Motor neuron (in vitro differentiated cells): Measurements from ENCODE around the gene ARHGEF37. TPM values are rescaled to one million over a fixed set of nuclear protein-coding genes. Genes with fewer than 3 reads are reported as not detected.

Experiments
- ATAC-seq, 8 experiments: fragments of 200-7000 bp; cut with Tn5 transposase; replicated peaks in 6 of 8; 2 replicates each; pipeline ENCODE4 v1.8.0; 2021; ENCODE audit warnings: mild to moderate bottlenecking in 8 of 8, moderate library complexity in 8 of 8
- H3K27ac ChIP-seq, 2 donors: fragments of 250-450 bp; sonication (Bioruptor Pico); 2 replicates each; pipeline ENCODE4 v1.9.0; 2021; ENCODE audit warnings: antibody characterized with exemption in 2 of 2, mild to moderate bottlenecking in 2 of 2, moderate library complexity in 1 of 2
- H3K4me1 ChIP-seq, 2 donors: fragments of 250-450 bp; sonication (Bioruptor Pico); replicated peaks in 1 of 2; 2 replicates each; pipeline ENCODE4 v1.6.1; 2021; ENCODE audit warnings: antibody characterized with exemption in 2 of 2, mild to moderate bottlenecking in 2 of 2, moderate library complexity in 1 of 2
- H3K4me3 ChIP-seq, 5 donors: fragments of 250-450 bp; sonication (Bioruptor Pico); 2 replicates each; pipeline ENCODE4 v1.9.0; 2021; ENCODE audit warnings: antibody characterized with exemption in 5 of 5, mild to moderate bottlenecking in 5 of 5, moderate library complexity in 4 of 5
- WGBS, 10 experiments: fragments of 450-650 bp; shearing (Covaris generic); methylation state at CpG; one replicate each; pipeline ENCODE4 v1.0.0; 2022; 5-methylcytosine and 5-hydroxymethylcytosine counted together
- in situ Hi-C, 9 experiments: fragments of 400-800 bp; cut with MboI; loops; one replicate each; pipeline ENCODE4 v1.15.0; 2021; ENCODE audit warnings: low sequenced_read_pairs in 9 of 9, low pct_unique_long_range_greater_than_20kb in 2 of 9; ENCODE audit not compliant: unreplicated experiment in 9 of 9
- total RNA-seq, 8 experiments: library from RNA; unstranded; fragments of 300-600 nt; gene quantifications; 2 replicates each; pipeline versions ENCODE4 v1.2.3 to v1.2.4, GENCODE V29; 2022

The ARHGEF37 gene
- total RNA-seq, 8 experiments from 2014 or later, result 0.42 to 11.5 (median 1.4) TPM

DNA sequence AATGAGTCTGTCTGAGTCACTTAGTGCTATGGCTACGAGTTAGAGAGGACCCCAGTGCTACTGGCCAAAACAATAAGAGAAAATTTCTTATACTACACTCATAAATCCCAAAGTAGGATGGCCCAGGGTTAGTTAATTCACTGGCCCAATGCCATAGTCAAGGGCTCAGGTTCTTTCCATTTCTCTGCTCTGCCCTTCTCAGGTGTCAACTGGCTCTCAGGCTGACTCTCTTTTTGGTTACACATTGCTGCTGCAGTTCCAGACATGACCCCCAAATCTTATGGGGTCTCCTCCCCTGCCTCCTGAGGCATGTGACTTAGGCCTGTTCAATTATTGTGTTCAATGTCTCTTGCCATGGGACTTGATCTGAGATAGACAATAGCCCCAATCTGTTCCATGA, 70.4 kb downstream of the ARHGEF37 start:
- no peak for ATAC-seq
- no peak overlapping the region for H3K27ac ChIP-seq
- in situ Hi-C loops, result no loop called here

DNA sequence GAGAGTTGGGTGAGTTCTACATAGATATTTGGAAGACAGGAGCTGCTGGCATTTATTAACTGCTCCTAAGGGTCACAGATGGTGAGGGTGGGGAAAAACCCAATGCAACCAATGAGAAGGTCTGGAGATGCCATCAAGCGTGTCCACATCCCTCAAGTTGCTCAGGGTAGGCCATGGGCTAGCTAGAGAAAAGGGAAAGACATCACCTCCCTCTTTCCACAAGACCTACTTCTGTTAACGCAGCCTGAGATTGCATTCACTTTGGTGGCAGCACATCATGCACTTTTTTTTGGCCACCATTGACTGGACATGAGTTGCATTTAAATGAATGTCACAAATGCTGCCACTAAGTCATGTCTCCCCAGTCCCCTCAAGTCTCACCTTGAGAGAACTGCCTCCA, 71.4 kb downstream of the ARHGEF37 start:
- no peak for ATAC-seq
- in situ Hi-C loops, result no loop called here
- H3K4me3 ChIP-seq, result no peak overlapping the region
- H3K4me1 ChIP-seq, result no peaks in the 10 kb centered on the region
- 63 to 100% (median 92%) methylated on average over 1 to 2 of the region's 2 CpGs; no CpG with 5 or more reads in 4 of the 10 experiments for WGBS, 10 experiments
- no peak overlapping the region for H3K27ac ChIP-seq

More for the DNA sequence above, 70.4 kb downstream of the ARHGEF37 start:
- Histone ChIP-seq H3K4me1 (no peaks in the 10 kb centered on the region), H3K4me3 (no peak overlapping the region)
- 0 to 83% (median 80%) methylated on average over 1 of the region's 1 CpG; no CpG with 5 or more reads in 6 of the 10 experiments for WGBS, 10 experiments

DNA sequence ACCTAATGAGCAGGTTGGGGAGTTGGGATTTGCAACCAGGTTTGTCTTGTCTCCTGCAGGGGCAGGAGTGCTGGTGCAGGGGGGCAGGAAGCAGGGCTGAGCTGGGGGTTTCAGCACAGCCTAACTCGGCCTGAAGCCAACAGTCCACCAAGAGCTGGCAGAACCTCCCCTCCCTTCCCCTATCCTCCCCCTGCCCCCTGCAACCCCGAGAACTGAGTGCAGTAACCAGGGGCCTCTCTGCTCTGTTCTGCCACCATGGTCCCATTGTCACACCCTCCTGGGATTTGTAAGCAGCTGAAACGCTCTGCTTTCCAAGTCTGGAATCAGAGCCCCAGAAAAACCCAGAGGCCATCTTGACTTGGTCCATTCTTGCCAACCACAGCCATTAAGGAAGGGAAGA, 72.9 kb downstream of the ARHGEF37 start:
- Histone ChIP-seq H3K27ac (no peak overlapping the region), H3K4me3 (no peak overlapping the region), H3K4me1 (no peaks in the 10 kb centered on the region)
- no peak for ATAC-seq
- in situ Hi-C loops, result no loop called here
- no CpG with 5 or more reads among the region's 3 CpGs for WGBS, 10 experiments

DNA sequence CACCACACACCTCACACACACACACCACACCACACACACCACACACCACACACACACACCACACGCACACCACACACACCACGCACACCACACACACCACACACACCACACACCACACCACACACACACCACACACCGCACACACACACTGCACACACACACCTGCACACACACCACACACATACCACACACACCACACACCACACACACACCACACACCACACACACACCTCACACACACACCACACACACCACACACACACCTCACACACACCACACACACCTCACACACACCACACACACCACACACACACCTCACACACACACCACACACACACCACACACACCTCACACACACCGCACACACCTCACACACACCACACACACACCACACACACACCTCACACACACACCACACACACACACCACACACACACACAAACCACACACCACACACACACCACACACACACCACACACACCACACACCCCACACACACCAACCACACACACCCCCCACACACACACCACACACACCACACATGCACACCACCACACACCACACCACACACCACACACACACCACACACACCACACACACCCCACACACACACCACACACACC, 73.7 kb downstream of the ARHGEF37 start:
- ATAC-seq, result no peak
- Histone ChIP-seq H3K27ac (no peak overlapping the region), H3K4me1 (no peaks in the 10 kb centered on the region), H3K4me3 (no peak overlapping the region)
- in situ Hi-C loops, result no loop called here
- WGBS, 10 experiments, result no CpG with 5 or more reads among the region's 4 CpGs

DNA sequence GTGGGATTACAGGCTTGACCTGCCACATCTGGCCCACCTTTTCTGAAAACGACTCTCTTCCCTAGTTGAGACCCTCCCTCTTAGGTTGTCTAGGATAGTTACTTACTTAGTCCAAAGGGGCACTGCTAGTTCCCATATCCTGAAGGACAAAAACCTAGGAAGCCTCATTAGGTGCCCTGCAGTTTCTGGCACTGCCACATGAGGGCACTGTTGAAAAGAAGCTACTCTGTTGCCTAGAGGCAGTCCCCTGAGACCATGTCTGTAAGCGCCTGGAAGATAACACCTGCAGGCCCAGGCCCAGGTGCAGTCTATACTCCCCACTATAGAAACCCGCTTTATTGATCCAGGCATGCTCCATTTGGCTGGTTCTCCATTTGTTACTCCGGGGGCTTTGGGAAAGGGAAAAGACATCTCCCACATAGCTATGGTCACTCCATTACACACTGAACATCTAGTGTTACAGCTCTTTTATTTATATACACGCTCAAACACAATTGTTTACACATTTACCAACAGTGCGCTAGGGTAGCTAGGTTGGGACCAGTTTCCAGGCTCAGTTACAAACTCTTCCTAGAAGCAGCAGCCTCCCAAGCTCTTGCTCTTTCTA, 75.4 kb downstream of the ARHGEF37 start:
- Histone ChIP-seq H3K4me1 (no peaks in the 10 kb centered on the region), H3K4me3 (no peak overlapping the region), H3K27ac (no peak overlapping the region)
- 19 to 100% (median 45%) methylated on average over 1 to 4 of the region's 6 CpGs; no CpG with 5 or more reads in 3 of the 10 experiments for WGBS, 10 experiments
- no peak for ATAC-seq
- in situ Hi-C loops, result no loop called here

DNA sequence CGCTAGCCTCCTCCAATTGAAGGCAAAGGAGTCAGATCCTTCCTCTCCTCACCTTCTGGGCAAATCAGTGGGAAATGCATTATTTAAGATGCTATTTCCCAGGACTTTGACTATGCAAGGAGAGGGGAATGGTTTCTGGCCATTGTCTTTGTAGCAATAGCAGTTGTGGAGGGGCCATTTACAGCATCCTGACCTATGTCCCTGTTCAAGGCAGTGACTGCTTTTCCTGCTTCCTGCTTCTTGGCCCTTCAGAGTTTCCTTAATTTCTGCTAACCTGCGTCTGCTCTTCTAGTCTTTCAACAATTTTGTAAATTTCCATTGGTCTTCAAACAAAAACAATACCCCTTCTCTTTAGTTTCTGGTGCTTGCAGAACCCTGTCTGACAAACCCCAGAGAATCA, 76.0 kb downstream of the ARHGEF37 start:
- WGBS, 10 experiments, result 0 to 100% (median 85%) methylated on average over 1 to 2 of the region's 2 CpGs; no CpG with 5 or more reads in 2 of the 10 experiments

DNA sequence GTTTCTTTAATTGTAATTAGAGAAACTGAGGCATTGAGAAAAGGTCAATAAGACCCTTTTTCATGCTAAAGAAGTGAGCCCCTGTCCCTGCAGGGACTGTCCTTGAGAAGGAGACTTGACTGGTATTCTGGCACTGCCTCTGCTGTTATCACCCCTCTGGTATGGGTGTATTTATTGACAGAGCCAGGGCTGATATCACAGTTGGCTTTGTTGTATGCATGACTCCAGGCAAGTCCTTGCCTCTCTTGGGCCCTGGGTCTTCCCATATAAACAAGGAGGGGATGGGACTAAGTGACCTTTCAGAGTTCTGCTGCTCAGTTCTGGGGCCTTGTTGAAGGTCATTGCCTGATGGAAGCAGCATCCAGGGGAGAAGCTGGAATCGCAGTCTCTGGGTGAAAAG, 77.0 kb downstream of the ARHGEF37 start:
- no peak overlapping the region for H3K27ac ChIP-seq
- in situ Hi-C loops, result no loop called here
- 88 to 100% (median 100%) methylated on average over 1 of the region's 1 CpG; no CpG with 5 or more reads in 5 of the 10 experiments for WGBS, 10 experiments

More for the DNA sequence above, 76.0 kb downstream of the ARHGEF37 start:
- no peak overlapping the region for H3K4me3 ChIP-seq
- no peak for ATAC-seq
- no peak overlapping the region for H3K27ac ChIP-seq
- no peaks in the 10 kb centered on the region for H3K4me1 ChIP-seq
- in situ Hi-C loops, result no loop called here

DNA sequence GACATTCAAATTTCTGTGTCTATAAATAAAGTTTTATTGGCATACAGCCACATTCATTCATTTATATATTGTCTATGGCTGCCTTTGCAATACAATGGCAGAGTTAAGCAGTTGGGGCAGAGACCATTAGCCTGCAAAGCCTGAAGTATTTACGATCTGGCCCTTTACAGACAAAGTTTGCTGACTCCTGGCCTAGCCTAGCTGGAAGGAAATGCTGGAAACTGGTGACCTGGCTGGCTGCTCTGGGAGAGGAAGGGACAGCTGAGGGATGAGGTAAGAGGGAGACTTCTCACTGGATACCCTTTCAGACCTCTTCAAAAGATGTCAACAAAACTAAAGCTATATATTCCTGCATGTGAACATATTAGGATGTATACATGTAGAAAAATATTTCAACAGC, 82.8 kb downstream of the ARHGEF37 start:
- H3K4me1 ChIP-seq, result no peaks in the 10 kb centered on the region
- in situ Hi-C loops, result loop anchor here in 2 of 9 experiments (10.0 kb wide), 2 partner anchors 161 to 171 kb away; no protein-coding TSS in a partner anchor

More for the DNA sequence above, 77.0 kb downstream of the ARHGEF37 start:
- ATAC-seq, result no peak
- H3K4me1 ChIP-seq, result no peaks in the 10 kb centered on the region
- H3K4me3 ChIP-seq, result no peak overlapping the region

DNA sequence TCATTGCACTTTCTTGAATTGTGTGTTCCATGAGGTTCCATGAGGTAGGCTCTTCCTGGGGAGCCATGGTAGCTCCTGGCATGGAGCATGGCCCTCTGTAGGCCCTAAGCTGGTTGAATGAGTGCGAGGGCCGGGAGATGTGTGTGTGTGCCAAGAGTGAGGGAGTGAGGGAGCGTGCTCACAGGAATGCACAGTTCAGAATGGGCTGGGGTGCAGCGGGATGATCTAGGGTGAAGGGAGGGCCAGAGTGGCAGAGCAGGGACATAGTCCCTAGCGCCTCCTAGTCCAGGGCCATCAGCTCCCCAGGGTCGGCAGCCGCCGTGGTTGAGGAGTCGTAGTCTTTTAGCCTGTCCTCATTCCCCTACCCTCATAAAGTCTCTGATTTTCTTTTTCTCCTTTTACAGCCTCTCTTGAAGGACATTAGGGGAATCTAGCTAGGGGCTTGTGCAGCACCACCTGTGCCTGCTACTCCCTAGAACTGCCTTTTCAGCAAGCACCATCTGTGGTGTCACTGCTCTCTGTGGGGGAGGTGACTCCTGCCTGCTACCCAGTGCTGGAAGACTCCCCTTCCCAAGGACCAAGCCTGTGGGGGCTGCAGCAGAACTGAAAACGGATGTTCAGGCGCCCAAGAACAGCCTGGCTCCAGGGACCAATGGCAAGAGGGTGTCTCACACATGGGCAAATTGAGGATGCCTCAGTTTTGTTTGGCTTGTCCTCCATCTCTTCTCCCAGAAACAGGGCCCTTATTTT, 83.5 kb downstream of the ARHGEF37 start:
- ATAC-seq, result no peak
- no peak overlapping the region for H3K27ac ChIP-seq
- no peak overlapping the region for H3K4me3 ChIP-seq
- no peaks in the 10 kb centered on the region for H3K4me1 ChIP-seq
- WGBS, 10 experiments, result 53 to 90% (median 90%) methylated on average over 1 to 4 of the region's 11 CpGs; no CpG with 5 or more reads in 5 of the 10 experiments
- in situ Hi-C loops, result loop anchor here in 2 of 9 experiments (10.0 kb wide), 2 partner anchors 160 to 170 kb away; no protein-coding TSS in a partner anchor

More for the DNA sequence above, 82.8 kb downstream of the ARHGEF37 start:
- H3K4me3 ChIP-seq, result no peak overlapping the region
- WGBS, 10 experiments, result 0 to 43% (median 14%) methylated on average over 1 of the region's 1 CpG; no CpG with 5 or more reads in 5 of the 10 experiments
- ATAC-seq, result no peak
- H3K27ac ChIP-seq, result no peak overlapping the region

DNA sequence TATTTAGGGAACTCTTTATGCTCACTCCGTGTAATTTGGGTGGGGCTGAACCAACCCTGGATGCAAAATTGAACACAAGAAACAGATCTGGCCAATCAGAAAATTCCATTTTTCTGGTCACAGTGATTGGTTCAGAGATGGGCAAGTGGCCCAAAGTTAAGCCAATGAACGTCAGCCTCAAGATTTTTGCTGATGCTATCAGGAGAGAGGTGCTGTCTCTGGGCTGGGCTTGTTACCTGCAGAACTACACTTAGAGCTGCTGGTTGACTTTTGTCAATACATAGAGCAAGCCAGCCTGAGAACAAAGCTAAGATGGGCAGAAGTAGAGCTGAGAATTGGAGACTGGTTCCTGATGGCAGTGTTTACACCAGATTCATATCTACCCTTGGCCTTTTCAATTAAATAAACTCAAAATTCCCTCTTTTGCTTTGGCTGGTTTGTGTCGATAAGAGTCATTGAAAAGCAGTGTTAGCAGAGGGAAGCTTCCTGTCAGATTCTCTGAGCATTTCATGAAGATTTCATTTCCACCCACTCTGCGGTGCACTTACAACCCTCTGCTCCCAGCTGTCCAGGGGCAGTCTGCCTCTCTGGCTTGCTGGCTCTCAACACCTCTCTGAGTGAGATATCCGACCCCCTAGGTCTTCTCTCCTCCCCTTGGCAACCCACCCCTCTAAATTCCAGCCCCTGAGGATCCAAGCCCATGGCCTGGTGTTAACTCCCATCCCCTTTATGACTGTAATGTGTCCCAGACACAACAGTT, 84.3 kb downstream of the ARHGEF37 start:
- no peak overlapping the region for H3K27ac ChIP-seq
- no peak for ATAC-seq
- no peaks in the 10 kb centered on the region for H3K4me1 ChIP-seq
- WGBS, 10 experiments, result 67 to 90% (median 78%) methylated on average over 1 to 4 of the region's 5 CpGs; no CpG with 5 or more reads in 5 of the 10 experiments
- H3K4me3 ChIP-seq, result no peak overlapping the region
- in situ Hi-C loops, result loop anchor here in 2 of 9 experiments (10.0 kb wide), 2 partner anchors 159 to 169 kb away; no protein-coding TSS in a partner anchor

DNA sequence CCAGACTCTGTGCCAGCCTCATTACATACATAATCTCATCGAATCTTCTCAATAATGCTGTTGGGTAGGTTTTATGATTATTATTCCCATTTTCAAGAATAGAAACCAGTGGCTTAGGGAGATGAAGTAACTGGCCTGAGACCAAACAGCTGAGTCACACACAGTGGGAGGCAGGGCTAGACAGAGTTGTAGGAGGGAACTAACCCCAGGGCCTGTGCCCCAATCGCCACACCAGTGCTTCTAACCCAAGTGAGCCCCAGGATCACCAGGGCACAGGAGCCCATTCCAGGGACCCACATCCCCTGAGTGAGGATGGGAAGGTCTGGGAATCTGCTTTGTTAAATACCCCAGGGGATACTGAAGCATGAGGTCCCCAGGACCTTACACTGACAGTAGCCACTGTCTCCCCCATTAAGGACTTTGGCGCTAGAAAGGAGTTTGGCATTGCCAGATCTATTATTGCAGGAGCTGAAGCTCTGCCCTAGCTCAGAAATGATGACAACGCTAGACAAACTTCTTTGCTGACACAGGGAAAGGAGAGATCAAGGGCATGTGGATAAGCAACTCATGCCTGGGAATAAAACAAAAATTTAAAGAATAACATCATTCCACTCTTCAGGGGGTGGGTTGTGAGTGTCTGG, 85.0 kb downstream of the ARHGEF37 start:
- Histone ChIP-seq H3K27ac (no peak overlapping the region), H3K4me1 (no peaks in the 10 kb centered on the region), H3K4me3 (no peak overlapping the region)
- WGBS, 10 experiments, result 0 to 90% (median 51%) methylated on average over 1 to 3 of the region's 4 CpGs; no CpG with 5 or more reads in 1 of the 10 experiments
- in situ Hi-C loops, result loop anchor here in 2 of 9 experiments (10.0 kb wide), 2 partner anchors 158 to 168 kb away; no protein-coding TSS in a partner anchor
- ATAC-seq, result peak in 2 of 8 experiments; percentile 80 to 90
